Measurements from ENCODE around the gene NRP1.
A peak's percentile ranks its signal among the peaks of the same experiment; 100 is the strongest.

NRP1 gene

GRCh38 chr10:33350041-33350440 is 15.6 kb upstream of the NRP1 start:
- no peak for DNase-seq (ENCODE audit: low read depth in 2 of 2, low spot score in 1 of 2)

- DNase-seq (ENCODE audit: low read depth in 2 of 2, low spot score in 1 of 2) = no peak
Measured at GRCh38 chr10:33349268-33349667, 14.8 kb upstream of the NRP1 start.

- DNase-seq (ENCODE audit: low read depth in 2 of 2, low spot score in 1 of 2) = no peak
Measured at GRCh38 chr10:33347211-33347610, 12.7 kb upstream of the NRP1 start.

GRCh38 chr10:33345236-33345635 is 10.8 kb upstream of the NRP1 start:
- no peak for DNase-seq (ENCODE audit: low read depth in 2 of 2, low spot score in 1 of 2)

- DNase-seq (ENCODE audit: low read depth in 2 of 2, low spot score in 1 of 2) = no peak
Measured at GRCh38 chr10:33344676-33345075, 10.2 kb upstream of the NRP1 start.

DNA sequence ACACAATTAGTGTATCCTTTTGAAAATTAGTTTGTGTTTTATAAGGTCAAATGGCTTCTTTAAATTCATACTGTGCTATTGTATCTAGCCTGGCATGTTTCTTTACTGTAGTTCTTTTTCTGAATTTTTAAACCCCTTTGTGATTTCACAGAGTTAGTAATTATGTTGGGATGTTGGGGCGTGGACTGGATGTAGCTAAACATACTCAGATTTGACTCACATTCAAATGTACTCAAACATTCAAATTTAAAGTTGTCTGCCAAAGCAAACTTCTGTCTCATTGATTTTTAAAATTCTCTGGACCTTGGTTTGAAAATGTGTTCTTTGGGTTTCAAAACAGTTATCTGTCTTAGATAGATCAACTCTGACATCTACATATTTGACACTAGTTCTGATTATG is 7.2 kb upstream of the NRP1 start:
- DNase-seq (ENCODE audit: low read depth in 2 of 2, low spot score in 1 of 2) = no peak

- DNase-seq (ENCODE audit: low read depth in 2 of 2, low spot score in 1 of 2) = no peak
Measured at GRCh38 chr10:33337326-33337957, 3.0 kb upstream of the NRP1 start.

GRCh38 chr10:33336582-33337325 is 2.3 kb upstream of the NRP1 start:
- DNase-seq (ENCODE audit: low read depth in 2 of 2, low spot score in 1 of 2) = no peak

DNA sequence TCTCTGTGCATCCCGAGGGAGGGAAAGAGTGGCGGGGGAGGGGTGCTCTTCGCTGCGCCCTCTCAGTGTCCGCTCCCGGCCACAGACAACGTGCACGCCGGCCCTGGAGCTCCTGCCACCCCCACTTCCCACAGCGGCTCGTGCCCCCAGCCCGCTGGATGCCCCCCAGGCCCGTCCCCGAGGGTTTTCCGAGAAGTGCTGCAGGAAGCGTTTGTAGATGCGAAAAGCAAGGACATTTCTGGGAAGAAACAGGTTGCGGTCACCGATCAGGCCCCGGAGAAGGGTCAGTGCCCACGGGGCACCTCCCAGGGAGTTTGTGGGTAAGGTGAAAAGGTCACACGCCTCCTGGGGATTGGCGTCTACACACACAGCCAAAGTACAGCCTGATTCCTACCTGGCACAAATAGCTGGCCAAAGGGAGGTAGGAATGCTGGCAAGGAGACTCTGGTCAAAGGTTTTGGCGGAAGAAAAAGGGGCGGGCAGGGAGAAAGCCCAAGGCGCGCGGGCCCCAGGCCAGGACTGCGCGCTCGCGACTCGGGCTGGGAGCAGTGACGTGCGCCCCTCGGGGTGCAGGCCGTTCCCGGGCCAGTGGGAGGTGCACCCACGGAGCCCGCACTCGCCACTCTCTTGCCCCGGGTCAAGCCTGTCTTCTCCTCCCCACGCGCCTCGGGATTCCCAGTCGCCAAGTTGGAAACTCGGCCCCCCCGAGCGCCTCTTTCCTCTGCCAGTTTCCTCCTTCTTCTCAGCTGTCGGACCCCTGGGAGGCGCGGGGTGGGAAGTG is 1.5 kb upstream of the NRP1 start:
- no peak for DNase-seq (ENCODE audit: low read depth in 2 of 2, low spot score in 1 of 2)

GRCh38 chr10:33335551-33335800 is 1.0 kb upstream of the NRP1 start:
- no peak for DNase-seq (ENCODE audit: low read depth in 2 of 2, low spot score in 1 of 2)

DNA sequence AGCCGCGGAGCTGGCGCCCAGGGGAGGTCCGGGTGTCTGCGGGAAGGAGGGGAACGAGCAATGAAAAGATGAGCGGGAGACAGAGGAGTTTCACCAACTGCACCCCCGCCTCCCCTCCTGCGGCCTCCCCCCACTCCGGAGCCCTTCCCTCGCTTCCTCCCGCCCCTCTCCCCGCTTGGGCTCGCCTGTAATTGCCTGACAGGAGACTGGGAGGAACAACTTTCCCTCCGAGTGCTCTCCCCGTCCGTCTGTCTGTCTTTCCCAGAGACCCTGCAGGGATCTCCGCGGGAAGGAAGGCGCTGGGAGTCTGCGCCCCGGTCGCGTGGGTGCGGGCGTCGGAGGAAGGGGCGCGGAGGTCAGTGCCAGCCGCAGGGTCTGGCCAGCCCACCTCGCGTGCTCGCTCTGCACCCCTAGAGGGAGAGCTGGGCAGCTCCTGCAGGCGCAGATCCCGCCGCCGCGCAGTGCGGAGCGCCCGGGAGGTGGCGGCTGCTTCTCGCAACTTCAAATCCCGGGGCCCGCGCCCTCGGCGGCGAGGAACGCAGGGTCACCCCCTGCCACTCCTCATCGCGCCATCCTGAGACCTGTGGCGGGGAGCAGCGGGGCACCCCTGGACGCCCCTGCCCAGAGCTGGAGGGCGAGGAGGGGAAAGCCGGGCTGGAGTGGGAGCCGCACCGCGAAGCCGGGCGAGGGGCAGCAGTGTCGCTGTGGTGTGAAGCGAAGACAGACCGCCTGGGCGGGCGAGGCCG is 511 bp upstream of the NRP1 start:
- DNase-seq (ENCODE audit: low read depth in 2 of 2, low spot score in 1 of 2) = no peak

GRCh38 chr10:33333260-33334101 is 986 bp downstream of the NRP1 start:
- peak in 1 of 2 donors; percentile 7 for DNase-seq (ENCODE audit: low read depth in 2 of 2, low spot score in 1 of 2)

DNA sequence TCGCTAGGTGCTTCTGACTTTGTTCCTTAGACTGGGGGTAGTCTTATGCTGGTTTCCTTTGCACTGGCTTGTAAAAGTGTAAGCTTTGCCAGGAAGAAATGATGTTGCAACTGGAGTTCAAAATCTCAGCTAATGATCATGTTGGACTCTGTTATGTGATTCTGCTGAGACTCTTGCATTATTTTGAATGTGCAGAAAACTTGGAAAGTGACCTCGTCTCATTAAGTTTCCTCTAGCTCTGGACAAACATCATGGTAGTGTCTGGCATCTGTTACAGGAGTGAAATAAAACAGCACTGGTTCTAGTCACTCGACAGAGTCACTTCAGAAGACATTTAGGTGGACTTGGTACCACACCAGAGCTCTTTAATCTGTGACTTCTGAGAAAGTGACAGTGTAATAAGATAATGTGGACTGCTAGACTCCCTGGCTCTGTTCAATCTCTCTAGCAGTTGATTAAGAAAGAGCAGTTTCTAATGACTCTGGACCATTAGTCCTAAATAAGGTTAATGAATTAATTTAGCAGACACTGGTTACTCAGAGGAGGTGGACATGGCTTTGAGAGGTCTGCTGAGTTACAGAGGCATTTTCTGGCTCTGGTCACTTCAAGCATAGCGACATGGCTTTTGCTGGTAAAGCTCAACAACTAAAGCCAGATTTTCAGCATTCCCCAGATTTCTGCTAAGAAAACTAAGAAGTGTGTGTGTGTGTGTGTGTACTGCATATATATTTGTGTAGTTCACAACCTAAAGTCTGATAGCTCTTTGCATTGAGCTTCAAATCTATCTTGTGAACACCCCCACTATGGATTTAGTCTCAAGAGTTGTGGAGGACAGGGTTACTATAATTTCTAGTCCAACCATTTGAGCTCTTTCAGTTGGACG is 2.0 kb downstream of the NRP1 start:
- no peak for DNase-seq (ENCODE audit: low read depth in 2 of 2, low spot score in 1 of 2)

DNA sequence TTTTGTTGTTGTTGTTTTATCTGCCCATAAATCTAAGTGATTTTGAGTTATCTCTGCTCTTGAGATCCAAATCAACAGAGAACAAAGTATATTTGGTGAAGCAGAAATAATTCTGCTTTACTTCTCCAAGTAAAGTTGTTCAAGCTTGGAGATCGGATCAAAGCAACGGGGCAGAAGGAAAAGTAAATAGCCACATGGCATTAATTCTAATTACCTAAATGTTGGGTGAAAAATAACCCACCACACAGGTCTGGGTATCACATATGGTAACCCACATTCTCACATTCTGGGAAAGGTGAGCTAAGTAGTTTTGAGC is 3.1 kb downstream of the NRP1 start:
- no peak for DNase-seq (ENCODE audit: low read depth in 2 of 2, low spot score in 1 of 2)

DNA sequence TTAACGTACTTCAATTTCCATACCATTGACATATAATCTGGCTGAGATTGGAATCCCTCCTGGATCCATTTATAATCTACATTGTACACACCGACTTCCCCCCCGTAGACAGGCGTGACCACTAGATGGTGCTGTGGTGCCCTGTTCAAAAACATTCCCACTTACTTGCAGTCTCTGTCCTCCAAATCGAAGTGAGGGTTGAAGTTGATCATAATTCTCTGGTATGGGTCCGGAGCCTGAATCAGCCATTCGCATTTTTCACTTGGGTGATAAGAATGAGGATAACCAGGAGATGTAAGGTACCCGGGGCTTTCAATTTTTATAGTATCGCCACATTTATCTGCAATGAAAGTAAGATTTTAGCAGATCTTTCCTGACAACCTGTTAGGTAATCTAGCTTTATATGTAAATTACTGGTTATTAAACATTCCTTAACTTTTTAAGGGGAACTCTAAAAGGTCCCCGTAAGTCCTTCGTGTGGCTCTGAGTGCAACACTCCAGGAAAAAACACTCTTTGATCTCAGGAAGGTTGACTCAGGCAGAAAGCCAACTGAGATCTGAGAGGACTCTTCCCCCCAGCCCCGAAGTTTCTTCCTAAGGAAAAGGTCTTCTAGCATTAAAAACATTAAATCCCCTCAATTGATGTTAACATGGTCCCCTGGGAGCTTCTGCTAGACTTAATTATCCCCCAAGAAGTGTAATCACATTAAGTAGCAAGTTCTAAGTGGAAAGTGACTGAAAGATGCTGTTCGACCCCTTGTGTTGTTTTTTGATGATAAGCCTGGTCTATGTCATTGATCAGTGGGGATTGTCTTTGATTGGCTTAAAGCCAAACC is 3.7 kb downstream of the NRP1 start:
- DNase-seq (ENCODE audit: low read depth in 2 of 2, low spot score in 1 of 2) = peak; percentile 47 to 79

- no peak for DNase-seq (ENCODE audit: low read depth in 2 of 2, low spot score in 1 of 2)
Measured at GRCh38 chr10:33329178-33329577, 5.3 kb downstream of the NRP1 start.

DNA sequence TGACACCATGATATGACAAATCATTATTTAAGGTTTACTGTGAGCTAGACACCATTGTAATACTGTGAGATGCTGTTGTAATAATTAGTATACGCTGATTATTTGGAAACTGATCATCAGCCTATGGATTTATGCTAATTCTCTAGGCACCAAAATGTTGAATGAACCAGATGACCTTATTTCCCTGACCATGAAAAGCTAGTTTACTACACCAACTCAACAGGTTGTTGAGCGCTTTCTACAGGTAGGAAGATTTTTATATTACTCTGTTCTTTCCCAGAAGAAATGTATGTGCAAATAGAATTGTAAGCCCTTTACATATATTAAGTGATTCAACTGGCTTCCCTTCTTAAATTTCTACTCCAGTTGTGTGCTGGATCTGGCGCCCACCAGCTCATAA is 6.2 kb downstream of the NRP1 start:
- no peak for DNase-seq (ENCODE audit: low read depth in 2 of 2, low spot score in 1 of 2)

DNA sequence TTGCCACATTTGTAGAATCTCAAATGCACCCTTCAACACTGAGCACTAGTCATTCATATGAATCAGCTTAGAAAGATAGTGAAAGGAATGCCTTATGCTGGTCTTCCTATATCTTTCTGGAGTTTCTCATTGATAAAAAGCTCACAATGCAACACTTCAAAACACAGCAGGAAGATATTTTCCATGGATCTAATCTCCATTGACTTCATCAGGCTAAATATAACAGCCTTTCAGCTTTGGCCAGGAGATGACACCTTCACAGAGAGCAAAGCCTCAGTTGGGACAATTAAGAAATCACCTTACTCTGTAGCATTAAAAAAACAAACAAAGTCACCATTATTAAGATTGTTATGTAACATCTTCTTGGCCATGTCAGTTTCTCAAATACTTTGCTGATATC is 6.7 kb downstream of the NRP1 start:
- DNase-seq (ENCODE audit: low read depth in 2 of 2, low spot score in 1 of 2) = no peak

- DNase-seq (ENCODE audit: low read depth in 2 of 2, low spot score in 1 of 2) = no peak
Measured at GRCh38 chr10:33326933-33327332, 7.5 kb downstream of the NRP1 start.

All from stimulated activated CD8-positive, alpha-beta memory T cell treated with anti-CD3 and anti-CD28 coated beads, Interleukin-4, amount 100 ng/mL, for 4 hours (primary cell).